HL-60 (cell line): ENCODE results near the gene C2orf92.

Source experiments
- GABPA ChIP-seq: IDR thresholded peaks from 2 replicates; pipeline ENCODE4 v1.6.1; 2012; ENCODE audit warnings: low read depth
- POLR2AphosphoS5 ChIP-seq: IDR thresholded peaks from 2 replicates; pipeline ENCODE4 v1.6.1; 2012; ENCODE audit warnings: low read depth
- SPI1 ChIP-seq: IDR thresholded peaks from 2 replicates; pipeline ENCODE4 v1.6.1; 2012; ENCODE audit warnings: low read depth, mild to moderate bottlenecking, borderline replicate concordance
- TF ChIP-seq, protein P1 (sequence below): IDR thresholded peaks from one replicate; pipeline ENCODE4 v1.5.1; 2011; ENCODE audit warnings: low read length, control low read depth, inconsistent platforms; ENCODE audit not compliant: insufficient read depth
- TF ChIP-seq, protein P2 (sequence below): IDR thresholded peaks from 2 replicates; pipeline ENCODE4 v1.6.1; 2012; ENCODE audit warnings: low read depth; ENCODE audit not compliant: insufficient replicate concordance

GRCh38 chr2:97737421-97738178, 68.1 kb downstream of the C2orf92 start:
- TF ChIP-seq, protein P1, sequence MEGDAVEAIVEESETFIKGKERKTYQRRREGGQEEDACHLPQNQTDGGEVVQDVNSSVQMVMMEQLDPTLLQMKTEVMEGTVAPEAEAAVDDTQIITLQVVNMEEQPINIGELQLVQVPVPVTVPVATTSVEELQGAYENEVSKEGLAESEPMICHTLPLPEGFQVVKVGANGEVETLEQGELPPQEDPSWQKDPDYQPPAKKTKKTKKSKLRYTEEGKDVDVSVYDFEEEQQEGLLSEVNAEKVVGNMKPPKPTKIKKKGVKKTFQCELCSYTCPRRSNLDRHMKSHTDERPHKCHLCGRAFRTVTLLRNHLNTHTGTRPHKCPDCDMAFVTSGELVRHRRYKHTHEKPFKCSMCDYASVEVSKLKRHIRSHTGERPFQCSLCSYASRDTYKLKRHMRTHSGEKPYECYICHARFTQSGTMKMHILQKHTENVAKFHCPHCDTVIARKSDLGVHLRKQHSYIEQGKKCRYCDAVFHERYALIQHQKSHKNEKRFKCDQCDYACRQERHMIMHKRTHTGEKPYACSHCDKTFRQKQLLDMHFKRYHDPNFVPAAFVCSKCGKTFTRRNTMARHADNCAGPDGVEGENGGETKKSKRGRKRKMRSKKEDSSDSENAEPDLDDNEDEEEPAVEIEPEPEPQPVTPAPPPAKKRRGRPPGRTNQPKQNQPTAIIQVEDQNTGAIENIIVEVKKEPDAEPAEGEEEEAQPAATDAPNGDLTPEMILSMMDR, result no peak
- TF ChIP-seq POLR2AphosphoS5 (no peak), GABPA (no peak), SPI1 (no peak)
- TF ChIP-seq, protein P2, sequence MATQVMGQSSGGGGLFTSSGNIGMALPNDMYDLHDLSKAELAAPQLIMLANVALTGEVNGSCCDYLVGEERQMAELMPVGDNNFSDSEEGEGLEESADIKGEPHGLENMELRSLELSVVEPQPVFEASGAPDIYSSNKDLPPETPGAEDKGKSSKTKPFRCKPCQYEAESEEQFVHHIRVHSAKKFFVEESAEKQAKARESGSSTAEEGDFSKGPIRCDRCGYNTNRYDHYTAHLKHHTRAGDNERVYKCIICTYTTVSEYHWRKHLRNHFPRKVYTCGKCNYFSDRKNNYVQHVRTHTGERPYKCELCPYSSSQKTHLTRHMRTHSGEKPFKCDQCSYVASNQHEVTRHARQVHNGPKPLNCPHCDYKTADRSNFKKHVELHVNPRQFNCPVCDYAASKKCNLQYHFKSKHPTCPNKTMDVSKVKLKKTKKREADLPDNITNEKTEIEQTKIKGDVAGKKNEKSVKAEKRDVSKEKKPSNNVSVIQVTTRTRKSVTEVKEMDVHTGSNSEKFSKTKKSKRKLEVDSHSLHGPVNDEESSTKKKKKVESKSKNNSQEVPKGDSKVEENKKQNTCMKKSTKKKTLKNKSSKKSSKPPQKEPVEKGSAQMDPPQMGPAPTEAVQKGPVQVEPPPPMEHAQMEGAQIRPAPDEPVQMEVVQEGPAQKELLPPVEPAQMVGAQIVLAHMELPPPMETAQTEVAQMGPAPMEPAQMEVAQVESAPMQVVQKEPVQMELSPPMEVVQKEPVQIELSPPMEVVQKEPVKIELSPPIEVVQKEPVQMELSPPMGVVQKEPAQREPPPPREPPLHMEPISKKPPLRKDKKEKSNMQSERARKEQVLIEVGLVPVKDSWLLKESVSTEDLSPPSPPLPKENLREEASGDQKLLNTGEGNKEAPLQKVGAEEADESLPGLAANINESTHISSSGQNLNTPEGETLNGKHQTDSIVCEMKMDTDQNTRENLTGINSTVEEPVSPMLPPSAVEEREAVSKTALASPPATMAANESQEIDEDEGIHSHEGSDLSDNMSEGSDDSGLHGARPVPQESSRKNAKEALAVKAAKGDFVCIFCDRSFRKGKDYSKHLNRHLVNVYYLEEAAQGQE, result no peak
